ENCODE results near the gene S100A7A.

The S100A7A gene

GRCh38 chr1:153387001-153387400, 29.3 kb upstream of the S100A7A start:
- no peak for DNase-seq (ENCODE audit: low read depth, low spot score)
- POLR2A ChIA-PET: no interaction called here
- no peak overlapping the region for H3K4me3 ChIP-seq (ENCODE audit: low read depth, low read length)
- CTCF ChIA-PET: no interaction called here
- TF ChIP-seq CTCF (IDR thresholded peaks at IDR 0.05; ENCODE audit: insufficient read depth, low read length, missing control alignments): no peak

GRCh38 chr1:153387785-153388184, 28.5 kb upstream of the S100A7A start:
- ChIA-PET CTCF (no interaction called here), POLR2A (no interaction called here)
- H3K4me3 ChIP-seq (ENCODE audit: low read depth, low read length): no peak overlapping the region
- DNase-seq (ENCODE audit: low read depth, low spot score): no peak
- TF ChIP-seq CTCF (IDR thresholded peaks at IDR 0.05; ENCODE audit: insufficient read depth, low read length, missing control alignments): no peak

- ChIA-PET CTCF (no interaction called here), POLR2A (no interaction called here)
- DNase-seq (ENCODE audit: low read depth, low spot score): no peak
- no peak overlapping the region for H3K4me3 ChIP-seq (ENCODE audit: low read depth, low read length)
- no peak for TF ChIP-seq CTCF (IDR thresholded peaks at IDR 0.05; ENCODE audit: insufficient read depth, low read length, missing control alignments)
These were observed 26.9 kb upstream of the S100A7A start for GRCh38 chr1:153389401-153389800.

- H3K4me3 ChIP-seq (ENCODE audit: low read depth, low read length): no peak overlapping the region
- no peak for TF ChIP-seq CTCF (IDR thresholded peaks at IDR 0.05; ENCODE audit: insufficient read depth, low read length, missing control alignments)
- CTCF ChIA-PET: interaction anchor here (1.0 kb wide), 1 partner anchor 104 kb away, joined by 3 read pairs; no protein-coding TSS in a partner anchor
- POLR2A ChIA-PET: no interaction called here
- DNase-seq (ENCODE audit: low read depth, low spot score): no peak
These were observed 26.1 kb upstream of the S100A7A start for GRCh38 chr1:153389973-153390879.

- DNase-seq (ENCODE audit: low read depth, low spot score): no peak
- CTCF ChIA-PET: interaction anchor here (1.0 kb wide), 1 partner anchor 103 kb away, joined by 3 read pairs; no protein-coding TSS in a partner anchor
These were observed 25.2 kb upstream of the S100A7A start, which contains the start of gene S100A8 for GRCh38 chr1:153390938-153391710. S100A8 (minus strand) TSS chr1:153391073; CDS start chr1:153390535, 538 bp downstream.

More at GRCh38 chr1:153390938-153391710, 25.2 kb upstream of the S100A7A start, which contains the start of gene S100A8:
- TF ChIP-seq CTCF (IDR thresholded peaks at IDR 0.05; ENCODE audit: insufficient read depth, low read length, missing control alignments): no peak
- no peak within 1 kb of the TSS for H3K4me3 ChIP-seq (ENCODE audit: low read depth, low read length)
- POLR2A ChIA-PET: no interaction called here

Measured in AG04449 (cell line).